Tibial nerve (tissue), 3 donors: Measurements from ENCODE around the gene RALGDS.

Source experiments
- POLR2A ChIP-seq, 2 donors: fragments of 450-650 bp; IDR thresholded peaks; one replicate each; pipeline ENCODE4 v1.6.1; 2017; ENCODE audit warnings: antibody characterized with exemption in 2 of 2, mild to moderate bottlenecking in 2 of 2, moderate library complexity in 2 of 2
- TF ChIP-seq, protein P1 (sequence below), 5 experiments: fragments of 200-600 bp in 3 of 5; fragments of 450-650 bp in 2 of 5; sonication (generic) in 3 of 5; IDR thresholded peaks; one replicate each; pipeline ENCODE4 v1.5.1; 2016 to 2019; ENCODE audit warnings: antibody characterized with exemption in 5 of 5, mild to moderate bottlenecking in 3 of 5, moderate library complexity in 2 of 5

DNA sequence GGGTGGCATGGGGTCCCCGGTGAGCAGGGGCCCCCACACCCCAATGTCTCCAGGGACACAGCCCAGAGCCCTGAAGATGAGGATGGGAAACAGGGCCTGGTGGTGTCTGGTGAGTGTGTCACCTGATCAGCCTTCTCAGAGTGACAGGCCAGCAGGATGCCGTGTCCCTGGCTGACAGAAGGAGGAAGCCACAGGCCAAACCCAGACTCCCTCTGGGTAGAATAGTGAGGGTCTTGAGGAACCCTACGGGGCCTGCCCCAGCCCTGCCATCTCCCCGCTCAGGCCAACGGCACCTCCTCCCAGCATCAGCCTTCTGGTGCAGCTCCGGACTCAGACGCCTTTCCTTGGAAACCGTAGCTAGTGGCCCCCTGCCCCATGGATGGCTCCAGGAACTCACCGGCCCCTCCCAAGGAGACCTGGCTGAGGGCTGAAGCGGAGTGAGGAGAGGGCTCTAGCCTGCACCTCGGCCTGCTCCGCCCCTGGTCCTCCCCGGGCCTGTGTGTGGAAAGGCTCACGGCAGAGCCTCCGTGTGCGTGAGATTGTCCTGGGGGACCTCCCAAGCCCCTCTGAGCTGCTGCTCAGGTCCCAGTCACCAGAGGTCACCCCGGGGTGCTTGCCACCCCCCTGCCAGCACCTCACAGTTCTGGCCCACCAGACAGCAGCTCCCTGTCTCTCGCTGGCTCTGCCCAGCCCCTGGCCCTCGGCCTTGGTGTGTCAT, 6.0 kb downstream of the RALGDS start:
- TF ChIP-seq, protein P1, sequence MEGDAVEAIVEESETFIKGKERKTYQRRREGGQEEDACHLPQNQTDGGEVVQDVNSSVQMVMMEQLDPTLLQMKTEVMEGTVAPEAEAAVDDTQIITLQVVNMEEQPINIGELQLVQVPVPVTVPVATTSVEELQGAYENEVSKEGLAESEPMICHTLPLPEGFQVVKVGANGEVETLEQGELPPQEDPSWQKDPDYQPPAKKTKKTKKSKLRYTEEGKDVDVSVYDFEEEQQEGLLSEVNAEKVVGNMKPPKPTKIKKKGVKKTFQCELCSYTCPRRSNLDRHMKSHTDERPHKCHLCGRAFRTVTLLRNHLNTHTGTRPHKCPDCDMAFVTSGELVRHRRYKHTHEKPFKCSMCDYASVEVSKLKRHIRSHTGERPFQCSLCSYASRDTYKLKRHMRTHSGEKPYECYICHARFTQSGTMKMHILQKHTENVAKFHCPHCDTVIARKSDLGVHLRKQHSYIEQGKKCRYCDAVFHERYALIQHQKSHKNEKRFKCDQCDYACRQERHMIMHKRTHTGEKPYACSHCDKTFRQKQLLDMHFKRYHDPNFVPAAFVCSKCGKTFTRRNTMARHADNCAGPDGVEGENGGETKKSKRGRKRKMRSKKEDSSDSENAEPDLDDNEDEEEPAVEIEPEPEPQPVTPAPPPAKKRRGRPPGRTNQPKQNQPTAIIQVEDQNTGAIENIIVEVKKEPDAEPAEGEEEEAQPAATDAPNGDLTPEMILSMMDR (IDR thresholded peaks at IDR 0.05) = no peak
- no peak for TF ChIP-seq POLR2A (IDR thresholded peaks at IDR 0.05)
